ENCODE measurements around the gene HYPK.
A peak's percentile ranks its signal among the peaks of the same experiment; 100 is the strongest.

HYPK gene

DNA sequence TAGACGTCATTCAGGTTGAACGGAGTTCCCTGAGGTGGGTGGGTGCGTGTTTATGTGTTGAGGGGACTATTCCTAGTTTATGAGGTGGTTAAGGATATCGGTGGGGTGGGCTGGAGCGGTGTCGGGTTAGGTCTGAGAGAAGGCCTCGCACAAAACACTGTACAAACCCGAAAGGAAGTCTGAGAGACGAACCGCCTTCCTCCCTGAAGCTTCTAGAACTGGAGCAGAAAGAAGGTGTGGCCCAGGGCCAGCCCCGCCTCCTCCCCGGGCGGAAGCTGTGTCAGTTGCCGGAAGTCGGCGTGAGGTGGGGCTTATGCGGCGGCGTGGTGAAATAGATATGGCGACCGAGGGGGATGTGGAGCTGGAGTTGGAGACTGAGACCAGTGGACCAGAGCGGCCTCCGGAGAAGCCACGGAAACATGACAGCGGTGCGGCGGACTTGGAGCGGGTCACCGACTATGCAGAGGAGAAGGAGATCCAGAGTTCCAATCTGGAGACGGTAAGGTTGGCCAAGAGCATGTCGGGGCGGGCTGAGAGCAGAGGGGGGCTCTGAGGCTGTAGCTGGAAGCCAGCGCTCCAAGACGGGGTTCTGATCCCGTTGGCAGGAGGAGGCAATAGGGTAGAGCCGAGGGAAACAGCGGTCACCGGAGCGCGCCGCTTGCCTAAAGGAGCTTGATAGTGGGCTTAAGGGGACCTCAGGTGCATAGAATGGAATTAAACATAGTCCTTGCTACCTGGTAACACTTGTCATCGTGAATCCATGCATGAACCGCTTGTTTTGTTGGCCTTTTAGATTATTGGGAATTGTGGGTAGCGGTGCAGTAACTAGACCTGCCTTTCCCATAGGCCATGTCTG is at the start of gene HYPK:
Gene HYPK, plus strand, starts transcription at position 314 of the 856 bp plus-strand sequence. Its CDS starts 24 bp downstream, at position 338.
- peak; percentile 39 for DNase-seq

DNA sequence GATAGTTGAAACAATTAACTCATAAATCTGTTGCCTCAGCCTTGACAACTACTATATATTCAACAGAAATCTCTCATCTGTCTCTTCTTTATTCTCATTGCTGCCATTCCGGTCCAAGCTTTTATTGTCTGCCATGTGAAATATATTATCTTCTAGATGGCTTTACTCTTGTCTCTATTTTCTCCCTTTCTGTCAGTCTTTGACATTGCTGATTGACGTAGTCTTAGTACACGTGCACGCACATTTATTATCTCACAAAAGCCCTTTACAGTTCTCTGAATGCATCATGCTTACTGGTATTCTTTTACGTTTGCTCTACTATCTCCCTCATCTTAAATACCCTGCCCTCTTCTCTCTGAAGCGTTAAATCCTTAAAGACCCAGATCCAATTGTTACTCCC is 48.5 kb upstream of the HYPK start:
- no peak for DNase-seq

DNA sequence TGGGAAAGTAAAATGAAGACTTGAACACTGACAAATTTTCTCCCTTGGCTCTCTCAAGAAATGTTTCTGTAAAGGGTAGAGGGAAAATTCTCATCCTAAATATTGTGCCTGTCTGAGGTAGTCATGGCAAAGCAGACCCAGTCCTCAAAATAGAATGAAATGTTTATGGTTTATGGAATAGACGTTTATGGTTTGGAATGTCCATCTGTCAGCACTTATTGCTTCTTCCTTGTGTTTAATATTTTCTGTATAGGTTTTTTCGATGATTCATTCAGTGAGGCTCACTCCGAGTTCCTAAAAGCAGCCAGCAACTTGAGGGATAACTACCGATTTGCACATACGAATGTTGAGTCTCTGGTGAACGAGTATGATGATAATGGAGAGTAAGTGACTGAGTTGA is 37.6 kb upstream of the HYPK start:
- no peak for DNase-seq

DNA sequence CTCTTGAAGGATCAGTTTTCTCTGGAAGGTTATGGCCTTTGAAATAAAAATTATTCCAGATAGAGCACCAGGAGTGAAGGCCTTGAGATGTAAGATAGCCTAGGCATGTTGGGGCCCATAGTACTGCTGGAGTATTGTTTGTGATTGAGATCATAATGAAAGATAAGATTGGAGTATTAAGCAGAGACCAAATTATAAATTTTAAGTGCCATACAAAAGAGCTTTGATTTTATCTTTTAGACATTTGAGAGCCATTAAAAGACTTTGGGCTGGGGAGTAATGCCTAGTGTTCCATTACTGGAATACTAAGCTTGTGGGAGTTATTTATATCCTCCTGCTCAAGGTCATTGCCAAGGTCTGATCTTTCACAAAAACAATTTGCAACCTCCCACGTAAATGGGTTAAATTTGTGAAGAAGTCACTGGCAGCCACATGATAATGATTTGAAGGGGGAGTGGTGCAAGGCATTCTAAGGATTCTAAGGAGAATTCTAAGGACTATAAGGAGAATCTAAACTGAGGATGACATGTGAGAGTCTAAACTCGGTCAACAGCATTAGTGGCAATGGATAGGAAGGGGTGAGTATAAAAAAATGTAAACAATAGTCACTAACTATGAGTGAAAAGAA is 36.5 kb upstream of the HYPK start:
- no peak for DNase-seq

DNA sequence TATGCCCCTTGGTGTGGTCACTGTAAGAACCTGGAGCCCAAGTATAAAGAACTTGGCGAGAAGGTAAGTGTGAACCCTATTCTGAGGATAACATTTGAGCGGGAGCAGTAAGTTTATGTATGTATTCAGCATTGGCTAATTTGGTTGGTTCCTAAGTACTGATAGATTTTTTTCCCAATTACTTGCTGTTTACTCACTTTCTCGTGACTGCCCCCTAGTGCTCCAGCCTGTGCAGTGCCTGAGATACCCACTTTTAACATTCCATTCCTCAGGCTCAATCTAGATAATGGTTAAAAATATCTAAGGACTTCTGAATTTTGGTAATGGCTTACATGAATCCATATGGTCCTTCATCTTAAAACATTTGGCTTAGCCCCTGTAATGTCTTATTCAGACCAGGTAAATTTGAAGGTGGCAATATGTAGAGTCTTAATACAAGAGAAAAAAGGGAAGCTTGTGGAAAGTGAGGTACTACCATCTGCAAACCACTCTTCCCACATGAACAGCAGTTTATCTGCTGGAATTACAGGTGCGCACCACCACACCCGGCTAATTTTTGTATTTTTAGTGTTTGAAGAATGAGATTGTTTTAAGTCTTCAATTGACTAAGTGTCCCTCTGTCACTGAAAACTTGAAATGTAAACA is 30.7 kb upstream of the HYPK start:
- DNase-seq = no peak

GRCh38 chr15:43771816-43772215 is 28.6 kb upstream of the HYPK start:
- DNase-seq = no peak

GRCh38 chr15:43772624-43773023 is 27.8 kb upstream of the HYPK start:
- DNase-seq = no peak

- no peak for DNase-seq
Measured at GRCh38 chr15:43774062-43774461, 26.3 kb upstream of the HYPK start.

DNA sequence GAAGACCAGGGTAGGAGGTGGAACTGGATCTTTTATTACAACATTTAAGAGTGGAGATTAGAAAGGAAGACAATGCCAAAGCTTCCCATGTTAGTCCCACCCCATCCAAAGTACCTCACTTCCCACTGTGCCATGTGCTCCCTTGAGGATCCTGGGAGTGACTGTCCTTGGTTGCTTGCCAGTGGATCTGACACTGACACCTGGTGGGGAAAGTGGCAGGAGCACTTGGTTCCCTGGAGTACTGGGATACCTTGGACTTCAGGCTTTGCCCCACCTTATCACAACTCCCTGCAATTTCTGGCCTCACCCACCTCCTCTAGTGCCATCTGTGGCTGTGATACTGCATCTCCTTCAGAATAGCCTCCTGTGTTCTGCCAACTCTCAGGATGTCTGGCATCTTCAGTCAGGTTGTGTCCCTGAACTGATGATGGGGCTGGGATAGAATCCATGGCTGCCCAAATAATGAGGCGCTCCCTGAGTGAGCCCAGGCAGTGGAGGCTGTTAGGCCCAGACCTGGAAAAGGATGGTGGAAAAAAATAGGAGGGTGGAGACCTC is 24.9 kb upstream of the HYPK start:
- DNase-seq = peak; percentile 47

- DNase-seq = no peak
Measured at GRCh38 chr15:43776101-43776717, 24.2 kb upstream of the HYPK start.

GRCh38 chr15:43776718-43777266 is 23.6 kb upstream of the HYPK start, which contains the start of gene ELL3:
TSS of gene ELL3 (minus strand) at chr15:43776966. CDS start at chr15:43776901, 65 bp downstream.
- DNase-seq = peak; percentile 47

- peak; percentile 47 for DNase-seq
Measured at GRCh38 chr15:43777267-43777914, 23.0 kb upstream of the HYPK start.

GRCh38 chr15:43779016-43779415 is 21.4 kb upstream of the HYPK start:
- no peak for DNase-seq

- DNase-seq = no peak
Measured at GRCh38 chr15:43789409-43789808, 11.0 kb upstream of the HYPK start.

DNA sequence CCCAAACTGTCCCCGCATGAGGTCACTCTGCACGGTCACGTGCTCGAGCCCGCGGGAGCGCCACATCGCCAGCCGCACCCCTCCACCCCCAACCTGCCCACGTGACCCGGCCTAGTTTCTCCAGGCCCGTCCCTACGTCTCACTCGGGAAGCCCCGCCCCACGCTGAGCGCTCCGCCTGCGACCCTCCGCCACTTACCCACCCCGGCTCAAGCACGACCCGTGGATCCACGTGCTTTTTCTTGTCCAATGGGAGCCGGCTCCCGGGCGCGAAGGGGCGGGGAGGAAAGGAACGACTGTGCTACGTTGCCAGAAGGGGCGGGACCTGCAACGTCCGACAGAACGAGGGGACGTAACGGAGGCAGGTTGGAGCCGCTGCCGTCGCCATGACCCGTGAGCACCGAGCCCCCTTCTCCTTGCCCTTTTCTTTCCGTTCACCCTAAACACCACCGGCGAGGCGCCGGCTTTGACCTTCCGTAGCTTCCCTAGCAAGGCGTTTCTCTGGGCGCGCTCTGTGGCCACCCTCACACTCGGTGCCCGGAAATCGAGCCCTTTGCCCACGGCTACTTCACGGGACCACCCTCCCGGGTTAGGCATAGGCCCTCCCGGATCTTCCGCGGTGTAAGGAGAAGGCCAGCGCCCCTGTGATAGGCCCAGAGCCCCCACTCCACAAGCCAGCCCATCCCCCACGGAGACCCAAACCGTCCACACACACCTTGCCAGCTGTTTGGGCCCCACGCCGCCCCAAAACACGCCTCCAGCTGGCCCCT is 8.2 kb upstream of the HYPK start, which contains the start of gene SERF2:
Gene SERF2, plus strand, starts transcription at position 328 of the 768 bp plus-strand sequence. Its CDS starts 57 bp downstream, at position 385.
- DNase-seq = peak; percentile 93

GRCh38 chr15:43792761-43793476 is 7.5 kb upstream of the HYPK start:
- DNase-seq = no peak

- DNase-seq = no peak
Measured at GRCh38 chr15:43793647-43794046, 6.8 kb upstream of the HYPK start.

DNA sequence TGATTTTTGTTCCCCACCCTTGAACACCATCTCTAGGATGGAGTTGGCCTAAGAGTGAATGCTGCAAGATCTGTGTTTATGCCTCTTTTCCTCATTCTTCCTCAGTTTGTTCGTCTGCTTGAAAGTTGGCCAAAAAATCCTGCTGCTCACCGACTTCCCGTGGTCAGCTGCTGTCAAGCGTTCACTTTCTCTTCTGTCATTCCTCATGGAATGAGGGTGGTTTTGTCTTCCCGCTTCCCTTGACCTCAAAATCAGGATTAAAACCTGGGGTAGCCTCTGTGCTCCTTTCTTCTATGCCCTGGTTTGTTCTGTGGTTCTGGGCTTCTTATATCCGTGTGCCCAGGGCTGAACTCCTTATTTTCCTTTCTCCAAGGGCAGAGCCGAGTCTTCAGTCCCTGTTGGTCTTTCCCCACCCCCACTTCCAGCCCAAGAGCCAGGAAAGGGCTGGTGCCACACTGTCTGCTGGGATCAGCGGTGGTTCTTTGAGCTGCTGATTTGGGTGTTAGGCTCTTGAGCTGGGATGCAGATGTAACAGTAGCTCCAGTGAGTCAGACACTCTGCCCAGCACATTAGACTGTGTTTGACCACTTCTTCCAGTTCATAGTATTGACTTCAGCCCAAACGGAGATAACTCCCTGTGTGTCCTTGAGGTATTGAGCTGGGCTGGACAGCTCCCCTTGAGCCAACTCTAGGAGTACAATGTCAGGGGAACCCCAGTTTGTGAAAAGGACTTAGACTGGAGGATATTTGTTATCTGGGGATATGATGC is 5.9 kb upstream of the HYPK start:
- DNase-seq = no peak

- DNase-seq = no peak
Measured at GRCh38 chr15:43795197-43795596, 5.2 kb upstream of the HYPK start.

DNA sequence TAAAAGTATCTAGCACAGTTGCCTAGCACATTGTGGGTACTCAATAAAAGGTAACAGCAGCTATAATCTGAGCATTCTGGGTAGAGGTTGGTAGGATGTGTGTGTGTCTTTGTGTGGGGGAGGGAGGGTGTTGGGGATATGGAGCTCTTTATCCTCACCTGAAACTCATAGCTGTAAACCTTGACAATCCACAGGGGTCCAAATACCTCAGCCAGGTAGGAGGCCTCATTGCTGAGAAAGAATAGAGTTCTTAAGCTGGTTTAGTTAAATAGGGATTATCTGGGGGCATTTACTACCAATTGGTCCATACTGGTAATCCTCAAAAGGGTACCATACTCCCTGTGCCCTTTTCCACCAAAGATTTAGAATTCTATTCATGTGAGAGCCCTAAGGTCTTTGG is 4.4 kb upstream of the HYPK start:
- no peak for DNase-seq

Data from DMS153 (cell line).